Glutamatergic neuron (in vitro differentiated cells): ENCODE measurements around the gene ZSWIM7. TPM values are rescaled to one million over a fixed set of nuclear protein-coding genes. Genes with fewer than 3 reads are reported as not detected.

Experiments
- DNase-seq: peaks from one replicate; pipeline ENCODE4 v3.0.0; 2022
- H3K27ac Mint-ChIP-seq: one replicate; pipeline ENCODE4 v1.8.0; 2020; ENCODE audit warnings: mild to moderate bottlenecking, mixed read lengths, inconsistent platforms; ENCODE audit not compliant: unreplicated experiment
- H3K27me3 Mint-ChIP-seq: one replicate; pipeline ENCODE4 v1.8.0; 2020; ENCODE audit warnings: mild to moderate bottlenecking, moderate library complexity, mixed read lengths, inconsistent platforms; ENCODE audit not compliant: unreplicated experiment
- H3K36me3 Mint-ChIP-seq: one replicate; pipeline ENCODE4 v1.8.0; 2020; ENCODE audit warnings: mild to moderate bottlenecking, mixed read lengths, inconsistent platforms; ENCODE audit not compliant: unreplicated experiment
- H3K4me1 Mint-ChIP-seq: one replicate; pipeline ENCODE4 v1.8.0; 2020; ENCODE audit warnings: mild to moderate bottlenecking, low read depth, mixed read lengths, inconsistent platforms; ENCODE audit not compliant: unreplicated experiment
- H3K4me3 Mint-ChIP-seq: one replicate; pipeline ENCODE4 v1.8.0; 2020; ENCODE audit warnings: mild to moderate bottlenecking, mixed read lengths, inconsistent platforms; ENCODE audit not compliant: unreplicated experiment
- H3K9me3 Mint-ChIP-seq: one replicate; pipeline ENCODE4 v1.8.0; 2020; ENCODE audit warnings: mild to moderate bottlenecking, moderate library complexity, mixed read lengths, inconsistent platforms; ENCODE audit not compliant: unreplicated experiment
- CTCF ChIP-seq: fragments of 200-600 bp; sonication (generic); IDR thresholded peaks from one replicate; pipeline ENCODE4 v1.5.0; 2021; ENCODE audit not compliant: partially characterized antibody, unreplicated experiment
- total RNA-seq: library from RNA; stranded (reverse); fragmentation: NEBNext Ultra II Directional; extraction: Animal tissue kit (Norgen Biotek cat#: 25700); gene quantifications from one replicate; pipeline ENCODE4 v1.2.1, GENCODE V29; 2021; ENCODE audit not compliant: unreplicated experiment

ZSWIM7 gene
- total RNA-seq, 1 donor from 2014 or later = 29.0 TPM

- Mint-ChIP-seq H3K27ac (no peak overlapping the region), H3K9me3 (peaks cover 4% of the 10 kb centered on the region), H3K4me1 (peaks cover 6% of the 10 kb centered on the region), H3K4me3 (no peak overlapping the region), H3K27me3 (peaks cover 2% of the 10 kb centered on the region), H3K36me3 (peaks cover 9% of the 10 kb centered on the region)
- DNase-seq = no peak
- no peak for TF ChIP-seq CTCF
Observed at GRCh38 chr17:15973834-15974233, 25.7 kb downstream of the ZSWIM7 start.

GRCh38 chr17:15973016-15973415 lies 26.5 kb downstream of the ZSWIM7 start:
- Mint-ChIP-seq H3K36me3 (peaks cover 8% of the 10 kb centered on the region), H3K4me3 (no peak overlapping the region), H3K27ac (no peak overlapping the region), H3K4me1 (peaks cover 6% of the 10 kb centered on the region), H3K9me3 (peaks cover 4% of the 10 kb centered on the region), H3K27me3 (peaks cover 4% of the 10 kb centered on the region)
- DNase-seq = no peak
- no peak for TF ChIP-seq CTCF

GRCh38 chr17:15972497-15972951 lies 27.0 kb downstream of the ZSWIM7 start:
- Mint-ChIP-seq H3K36me3 (peaks cover 5% of the 10 kb centered on the region), H3K27ac (no peak overlapping the region), H3K9me3 (peaks cover 4% of the 10 kb centered on the region), H3K4me3 (no peak overlapping the region), H3K27me3 (peaks cover 5% of the 10 kb centered on the region), H3K4me1 (peaks cover 6% of the 10 kb centered on the region)
- no peak for TF ChIP-seq CTCF
- DNase-seq = no peak

- H3K9me3 Mint-ChIP-seq = peaks cover 4% of the 10 kb centered on the region
- H3K36me3 Mint-ChIP-seq = peaks cover 5% of the 10 kb centered on the region
- no peak for TF ChIP-seq CTCF
- peaks cover 6% of the 10 kb centered on the region for H3K4me1 Mint-ChIP-seq
- H3K27me3 Mint-ChIP-seq = peaks cover 5% of the 10 kb centered on the region
- no peak overlapping the region for H3K4me3 Mint-ChIP-seq
- no peak overlapping the region for H3K27ac Mint-ChIP-seq
- no peak for DNase-seq
Observed at GRCh38 chr17:15971882-15972281, 27.6 kb downstream of the ZSWIM7 start.

- Mint-ChIP-seq H3K27ac (no peak overlapping the region), H3K27me3 (peaks cover 5% of the 10 kb centered on the region)
Observed at GRCh38 chr17:15971098-15971678, 28.3 kb downstream of the ZSWIM7 start.

More at GRCh38 chr17:15971098-15971678, 28.3 kb downstream of the ZSWIM7 start:
- no peak for TF ChIP-seq CTCF
- Mint-ChIP-seq H3K4me3 (no peak overlapping the region), H3K4me1 (peaks cover 11% of the 10 kb centered on the region), H3K9me3 (peaks cover 4% of the 10 kb centered on the region), H3K36me3 (peaks cover 5% of the 10 kb centered on the region)
- DNase-seq = no peak
